ENCODE data around the gene DRC1. TPM values are rescaled to one million over a fixed set of nuclear protein-coding genes. Genes with fewer than 3 reads are reported as not detected.

Gene DRC1
- total and polyA plus RNA-seq, 2 of the 4 experiments (the other 2 are of a cell fraction): 0.18 TPM; not detected in 1

GRCh38 chr2:26474261-26474785 lies 72.6 kb downstream of the DRC1 start:
- no peaks in the 10 kb centered on the region for H3K79me1 ChIP-seq (ENCODE audit: low read depth in 1 of 2, low read length in 2 of 2)
- in situ Hi-C loops (cut with MboI; ENCODE audit: low sequenced_read_pairs) (no loop called here), intact Hi-C loops (cut with micrococcal nuclease) (no loop called here), dilution Hi-C loops (cut with HindIII; ENCODE audit: low sequenced_read_pairs, unreplicated experiment) (no loop called here)
- BruUV-seq (replicated peaks): no TSS peak
- TF ChIP-seq NFE2L2 (IDR thresholded peaks at IDR 0.05; ENCODE audit: low read depth, low read length) (no peak), USF2 (IDR thresholded peaks at IDR 0.05; ENCODE audit: low read depth, low read length) (no peak), BHLHE40 (IDR thresholded peaks at IDR 0.05; ENCODE audit: low read depth, low read length) (no peak), RFX5 (IDR thresholded peaks at IDR 0.05; ENCODE audit: low read depth, low read length) (no peak), SMC3 (IDR thresholded peaks at IDR 0.05; ENCODE audit: low read depth, low read length) (no peak)
- H3K4me3 ChIP-seq (ENCODE audit: insufficient read depth, low read depth, low read length): no peak overlapping the region
- 73% methylated on average over 5 of the region's 14 CpGs; no CpG with 5 or more reads in 1 of the 2 experiments for WGBS, 2 experiments (ENCODE audit: extremely low coverage in 2 of 2, insufficient read length in 1 of 2)
- H3K9me3 ChIP-seq (ENCODE audit: control insufficient read depth, insufficient read depth, low read length): peaks cover 3% of the 10 kb centered on the region
- no peaks in the 10 kb centered on the region for H4K20me1 ChIP-seq (ENCODE audit: insufficient read depth, low read length)
- H2BK5ac ChIP-seq (ENCODE audit: low read depth, low read length, poor library complexity, severe bottlenecking): no peak overlapping the region
- no peak overlapping the region for H2BK15ac ChIP-seq (ENCODE audit: low read depth, low read length)
- no peak overlapping the region for H2AK9ac ChIP-seq (replicated peaks; ENCODE audit: low read depth, low read length, poor library complexity)
- no peak overlapping the region for H2BK20ac ChIP-seq (ENCODE audit: low read depth, low read length)
- no peak overlapping the region for H4K5ac ChIP-seq (ENCODE audit: low read depth, low read length)
- no peaks in the 10 kb centered on the region for H3K36me3 ChIP-seq (ENCODE audit: control insufficient read depth, insufficient read depth, low read length)
- ATAC-seq (ENCODE audit: low read depth): no peak
- no peak overlapping the region for H3K4me2 ChIP-seq (ENCODE audit: low read depth, low read length)
- H2AFZ ChIP-seq (replicated peaks; ENCODE audit: low read length, poor library complexity): no peak overlapping the region
- no peak overlapping the region for H3K23ac ChIP-seq (ENCODE audit: low read depth, low read length)
- H2BK120ac ChIP-seq (ENCODE audit: low read depth, low read length): no peak overlapping the region
- H4K91ac ChIP-seq (ENCODE audit: insufficient read depth, low read depth, low read length): no peak overlapping the region
- H3K56ac ChIP-seq (ENCODE audit: extremely low read depth, insufficient read depth, low read length): no peak overlapping the region
- H3K18ac ChIP-seq (ENCODE audit: low read depth, low read length): no peak overlapping the region
- no peak overlapping the region for H3K9ac ChIP-seq (ENCODE audit: low read depth, low read length)
- no peak overlapping the region for H2AK5ac ChIP-seq (ENCODE audit: low read depth, low read length)
- DNase-seq: no peak
- no peak overlapping the region for H3K4ac ChIP-seq (ENCODE audit: low read depth, low read length)
- no peak overlapping the region for H4K8ac ChIP-seq (ENCODE audit: low read depth in 2 of 2, low read length in 2 of 2)
- ChIA-PET CTCF (no interaction called here), POLR2A (ENCODE audit: unreplicated experiment) (no interaction called here)
- H3K9me1 ChIP-seq (ENCODE audit: insufficient read depth, low read length): no peaks in the 10 kb centered on the region; the same call in 1 of the 2 replicates
- H3K27me3 ChIP-seq (ENCODE audit: control insufficient read depth, insufficient read depth, low read length): no peaks in the 10 kb centered on the region
- no peak overlapping the region for H3K14ac ChIP-seq (replicated peaks; ENCODE audit: low read depth, low read length)
- no peak overlapping the region for H3K27ac ChIP-seq (ENCODE audit: insufficient read depth, low read length)
- no peaks in the 10 kb centered on the region for H3K4me1 ChIP-seq (ENCODE audit: control insufficient read depth, insufficient read depth, low read length)
